IPS DF 4.7 (cell line): ENCODE results near the gene SLC44A1.

Experiments
- DNase-seq: peaks from one replicate; pipeline ENCODE4 v3.0.0-alpha.2; 2013; ENCODE audit warnings: low spot score; ENCODE audit errors: extremely low read depth

SLC44A1 gene

DNA sequence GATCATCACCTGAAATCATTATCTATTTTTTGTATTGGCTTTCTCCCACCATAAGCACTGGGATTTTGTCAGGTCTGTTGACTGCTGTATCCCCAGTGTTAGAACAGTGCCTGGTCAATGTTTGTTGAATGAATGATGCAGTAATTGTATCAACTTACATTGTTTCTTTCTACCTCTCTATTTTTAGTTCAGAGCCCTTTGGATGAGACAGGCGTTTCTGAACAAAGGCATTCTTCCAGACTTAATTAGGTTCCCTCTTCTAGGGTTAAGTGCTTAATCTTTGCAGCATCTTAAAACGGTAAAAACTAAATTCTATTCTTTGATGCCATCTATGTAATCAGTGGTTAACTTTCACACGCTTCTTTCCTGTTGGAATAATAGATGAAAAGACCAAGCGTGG lies 26.3 kb downstream of the SLC44A1 start:
- DNase-seq, result no peak

GRCh38 chr9:105273731-105274130 lies 29.3 kb downstream of the SLC44A1 start:
- no peak for DNase-seq

- DNase-seq, result no peak
Observed at GRCh38 chr9:105275111-105275510, 30.7 kb downstream of the SLC44A1 start.

GRCh38 chr9:105275938-105276337 lies 31.5 kb downstream of the SLC44A1 start:
- DNase-seq, result no peak

DNA sequence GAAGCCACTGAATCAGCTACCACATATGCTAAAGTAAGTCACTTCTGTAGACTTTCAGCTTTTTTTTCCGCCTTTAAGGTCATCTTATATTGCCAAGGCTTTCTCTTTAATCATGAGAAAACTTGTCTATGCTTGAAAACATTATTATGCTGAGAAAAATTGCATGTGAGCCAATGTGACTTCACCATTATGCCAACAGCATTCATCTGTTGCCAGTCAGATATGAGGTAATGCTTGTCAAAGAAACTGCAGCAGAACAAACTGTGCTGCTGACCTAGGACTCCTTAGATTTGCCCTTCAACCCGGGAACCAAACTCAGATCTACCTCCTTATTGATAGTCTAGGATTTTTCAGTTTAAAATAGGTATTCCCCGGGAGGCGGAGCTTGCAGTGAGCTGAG lies 34.3 kb downstream of the SLC44A1 start:
- no peak for DNase-seq

DNA sequence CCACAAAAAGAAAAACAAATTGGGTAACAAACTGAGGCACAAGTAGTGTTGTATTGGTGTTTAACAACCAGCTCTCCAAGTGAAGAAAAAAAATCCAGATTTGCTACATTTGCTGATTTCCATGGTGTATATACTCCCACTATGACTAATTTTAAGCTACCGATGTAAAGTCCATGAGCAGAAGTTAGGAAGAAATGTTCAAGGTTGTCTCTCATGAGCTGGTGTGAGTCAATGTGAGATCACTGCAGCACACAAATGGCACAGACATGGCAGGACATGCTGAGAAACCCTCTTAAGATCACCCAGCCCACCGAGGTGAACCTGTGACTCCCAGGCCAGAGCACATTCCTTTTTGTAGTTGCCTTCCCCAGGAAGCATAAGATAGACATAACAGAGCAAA lies 36.2 kb downstream of the SLC44A1 start:
- no peak for DNase-seq

- no peak for DNase-seq
Observed at GRCh38 chr9:105281272-105281671, 36.8 kb downstream of the SLC44A1 start.

- DNase-seq, result no peak
Observed at GRCh38 chr9:105281926-105282325, 37.5 kb downstream of the SLC44A1 start.

DNA sequence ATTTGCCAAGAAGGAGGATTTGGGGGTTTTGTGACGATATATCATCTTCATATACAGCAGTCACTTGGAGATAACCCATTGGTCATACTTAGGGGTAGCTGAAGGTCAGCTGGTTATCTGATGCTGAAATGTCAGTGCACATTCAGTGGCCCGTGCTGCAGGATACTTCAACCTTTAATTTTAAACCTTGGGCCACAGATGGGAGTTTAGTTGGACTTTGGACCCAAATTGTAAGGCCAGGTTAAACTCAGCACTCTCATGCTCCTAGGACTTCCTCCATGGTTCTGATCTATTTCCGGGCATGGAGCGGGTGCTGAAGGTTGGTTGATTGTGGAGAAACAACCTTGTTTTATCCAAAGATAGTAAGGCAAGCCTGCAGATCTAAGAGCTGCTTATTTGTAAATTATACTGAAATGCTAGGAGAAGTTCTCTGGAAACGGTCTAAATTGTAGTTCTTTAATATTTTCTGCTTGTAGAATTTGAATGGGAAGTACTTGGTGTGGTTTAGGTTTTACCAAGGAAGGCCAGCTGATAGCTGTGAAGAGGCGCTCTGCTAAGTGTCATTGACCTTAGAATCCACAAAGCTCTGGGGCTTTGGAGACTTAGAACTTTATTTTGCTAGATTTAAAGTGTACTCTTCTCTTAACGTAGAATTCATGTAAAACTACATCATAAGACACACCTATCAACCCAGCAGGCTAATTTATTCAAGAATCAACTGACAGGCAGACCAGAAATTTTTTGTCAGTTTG lies 38.6 kb downstream of the SLC44A1 start:
- no peak for DNase-seq

GRCh38 chr9:105283795-105284194 lies 39.3 kb downstream of the SLC44A1 start:
- no peak for DNase-seq

GRCh38 chr9:105284463-105284862 lies 40.0 kb downstream of the SLC44A1 start:
- DNase-seq, result no peak

DNA sequence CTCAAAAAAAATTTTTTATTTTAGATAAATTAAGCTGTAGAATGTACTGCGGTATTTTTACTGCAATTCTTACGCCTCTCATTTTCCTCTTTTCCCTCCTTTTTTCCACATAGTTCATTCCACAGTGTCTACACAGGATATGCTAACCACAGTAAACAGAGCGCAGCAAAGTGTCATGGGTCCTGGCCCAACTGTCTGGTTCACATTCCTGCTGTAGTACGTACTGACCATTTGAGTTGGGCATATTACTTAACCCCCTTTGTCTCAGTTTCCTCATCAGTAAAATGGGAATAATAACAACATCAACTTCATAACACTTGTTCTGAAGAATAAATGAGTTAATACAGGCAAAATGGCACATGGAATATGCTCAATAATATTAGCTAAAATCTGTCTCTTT lies 41.6 kb downstream of the SLC44A1 start:
- DNase-seq, result no peak

- no peak for DNase-seq
Observed at GRCh38 chr9:105289305-105289704, 44.9 kb downstream of the SLC44A1 start.

DNA sequence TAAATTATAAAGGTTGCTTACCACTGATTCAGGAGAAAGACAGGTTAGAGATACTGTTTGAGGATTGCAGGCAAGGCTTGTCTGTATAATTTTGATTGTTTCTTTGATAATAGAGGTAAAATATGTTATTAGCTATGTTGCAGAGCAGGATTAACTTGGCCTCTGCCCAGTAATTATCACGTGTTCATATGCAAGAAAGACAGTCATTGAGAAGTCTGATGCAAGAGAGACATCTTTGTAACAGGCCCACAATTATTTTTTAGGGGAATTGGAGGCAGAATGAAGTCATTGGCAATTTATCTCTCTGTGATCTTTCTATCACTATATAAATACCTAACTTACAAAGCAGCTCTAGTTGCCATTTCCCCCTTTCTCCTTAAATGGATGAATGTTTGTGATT lies 46.0 kb downstream of the SLC44A1 start:
- DNase-seq, result no peak

GRCh38 chr9:105290954-105291353 lies 46.5 kb downstream of the SLC44A1 start:
- no peak for DNase-seq

GRCh38 chr9:105291422-105291859 lies 47.0 kb downstream of the SLC44A1 start:
- DNase-seq, result no peak

GRCh38 chr9:105291938-105292337 lies 47.5 kb downstream of the SLC44A1 start:
- DNase-seq, result no peak

- DNase-seq, result no peak
Observed at GRCh38 chr9:105293408-105293807, 49.0 kb downstream of the SLC44A1 start.

DNA sequence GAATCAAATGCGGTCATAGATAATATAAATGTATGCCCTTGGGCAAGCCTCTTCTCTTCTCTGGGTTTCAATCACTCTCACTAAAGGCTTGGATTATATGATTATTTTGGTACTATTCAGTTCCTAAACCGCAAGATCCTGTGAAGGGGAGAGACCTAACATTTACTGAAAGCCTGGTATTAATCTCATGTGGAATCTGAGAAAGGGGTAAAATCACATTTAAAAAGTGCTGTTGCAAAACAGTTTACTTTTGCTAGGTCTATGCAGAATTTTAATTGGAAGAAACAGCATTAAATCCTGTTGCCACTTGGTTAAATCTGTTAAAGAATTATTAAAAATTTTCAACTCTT lies 50.7 kb downstream of the SLC44A1 start:
- no peak for DNase-seq

GRCh38 chr9:105295986-105296385 lies 51.5 kb downstream of the SLC44A1 start:
- DNase-seq, result no peak

DNA sequence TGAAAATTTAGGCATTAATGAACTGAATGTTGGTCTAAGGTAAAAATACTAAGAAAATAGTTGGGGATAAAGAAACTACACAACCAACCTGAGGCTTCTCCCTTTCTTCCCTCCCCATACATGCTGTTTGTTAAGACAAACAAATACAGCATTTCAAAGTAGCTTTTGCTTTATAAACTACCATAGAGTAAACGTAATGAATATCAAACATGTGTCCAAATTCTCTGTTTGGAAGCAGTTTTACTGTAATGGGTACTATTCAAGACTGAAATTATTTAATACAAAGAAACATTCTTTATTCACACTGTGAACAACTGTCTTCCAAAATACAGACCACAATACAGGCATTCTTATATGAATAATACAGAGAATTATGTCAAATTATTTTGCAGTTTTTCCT lies 52.0 kb downstream of the SLC44A1 start:
- no peak for DNase-seq

- DNase-seq, result no peak
Observed at GRCh38 chr9:105296877-105297287, 52.4 kb downstream of the SLC44A1 start.

DNA sequence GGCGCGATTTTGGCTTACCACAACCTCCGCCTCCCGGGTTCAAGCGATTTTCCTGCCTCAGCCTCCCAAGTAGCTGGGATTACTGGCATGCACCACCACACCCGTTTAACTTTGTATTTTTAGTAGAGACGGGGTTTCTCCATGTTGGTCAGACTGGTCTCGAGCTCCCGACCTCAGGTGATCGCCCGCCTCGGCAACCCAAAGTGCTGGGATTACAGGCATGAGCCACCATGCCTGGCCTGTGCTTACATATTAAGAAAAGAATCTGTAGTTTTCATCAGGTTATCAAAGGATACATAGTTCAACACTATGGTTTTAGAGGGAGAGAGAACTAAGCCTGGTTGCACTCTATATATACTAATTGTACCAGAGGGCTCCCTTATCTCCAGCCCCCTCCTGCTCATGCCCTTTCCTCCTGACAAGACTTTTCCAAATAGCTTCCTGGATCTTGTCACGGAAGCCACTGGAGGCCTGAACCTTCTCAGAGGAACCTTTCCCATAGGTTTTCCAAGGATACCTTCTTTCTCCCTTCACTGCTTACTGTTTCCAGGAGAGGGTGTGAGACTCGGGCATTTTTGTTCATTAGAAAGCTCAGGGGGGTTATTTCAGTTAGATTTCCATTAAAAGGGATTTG lies 53.1 kb downstream of the SLC44A1 start:
- no peak for DNase-seq
